Globus pallidus (tissue), 1 donor: ENCODE data around the gene DNAJA4.
"Not testable (repeated sequence)": the region's sequence is repeated elsewhere in the genome, so short reads cannot be mapped to it uniquely, and the experiment has no call there.

Source experiments
- DNase-seq: peaks from one replicate; pipeline ENCODE4 v3.0.0-alpha.2; 2015; ENCODE audit warnings: low spot score

The DNAJA4 gene

GRCh38 chr15:78244101-78244500 is 20.3 kb upstream of the DNAJA4 start:
- DNase-seq = no peak

DNA sequence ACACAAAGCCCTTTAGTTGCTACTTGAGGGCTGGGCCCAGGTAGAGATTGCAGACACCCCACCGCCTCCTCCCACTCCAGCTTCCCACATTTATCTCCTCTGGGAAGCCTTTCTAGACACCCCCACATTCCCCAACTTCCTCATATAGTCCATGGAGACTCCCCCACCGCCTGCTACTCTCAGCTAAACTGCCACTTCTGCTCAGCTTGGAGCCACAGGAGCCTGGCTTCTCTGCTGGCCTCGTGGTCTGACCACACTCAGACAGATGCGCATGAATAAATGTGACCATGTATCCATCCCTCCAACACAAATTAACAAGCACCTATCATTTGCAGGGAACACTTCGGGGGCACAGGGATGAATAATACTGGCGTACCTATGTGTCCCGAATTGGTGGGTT is 19.5 kb upstream of the DNAJA4 start:
- no peak for DNase-seq

- not testable (repeated sequence) for DNase-seq
Measured at GRCh38 chr15:78245392-78245791, 19.0 kb upstream of the DNAJA4 start.

DNA sequence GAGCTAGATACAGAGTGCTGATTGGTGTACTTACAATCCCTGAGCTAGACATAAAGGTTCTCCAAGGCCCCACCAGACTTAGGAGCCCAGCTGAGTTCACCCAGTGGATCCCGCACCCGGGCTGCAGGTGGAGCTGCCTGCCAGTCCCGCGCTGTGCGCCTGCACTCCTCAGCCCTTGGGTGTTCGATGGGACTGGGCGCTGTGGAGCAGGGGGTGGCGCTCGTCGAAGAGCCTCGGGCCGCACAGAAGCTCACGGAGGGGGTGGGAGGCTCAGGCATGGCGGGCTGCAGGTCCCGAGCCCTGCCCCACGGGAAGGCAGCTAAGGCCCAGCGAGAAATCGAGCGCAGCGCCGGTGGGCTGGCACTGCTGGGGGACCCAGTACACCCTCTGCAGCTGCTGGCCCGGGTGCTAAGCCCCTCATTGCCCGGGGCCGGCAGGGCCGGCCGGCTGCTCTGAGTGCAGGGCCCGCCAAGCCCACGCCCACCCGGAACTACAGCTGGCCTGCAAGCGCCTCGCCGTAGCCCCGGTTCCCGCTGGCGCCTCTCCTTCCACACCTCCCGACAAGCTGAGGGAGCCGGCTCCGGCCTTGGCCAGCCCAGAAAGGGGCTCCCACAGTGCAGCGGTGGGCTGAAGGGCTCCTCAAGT is 18.3 kb upstream of the DNAJA4 start:
- DNase-seq = not testable (repeated sequence)

- DNase-seq = no peak
Measured at GRCh38 chr15:78247911-78248310, 16.5 kb upstream of the DNAJA4 start.

DNA sequence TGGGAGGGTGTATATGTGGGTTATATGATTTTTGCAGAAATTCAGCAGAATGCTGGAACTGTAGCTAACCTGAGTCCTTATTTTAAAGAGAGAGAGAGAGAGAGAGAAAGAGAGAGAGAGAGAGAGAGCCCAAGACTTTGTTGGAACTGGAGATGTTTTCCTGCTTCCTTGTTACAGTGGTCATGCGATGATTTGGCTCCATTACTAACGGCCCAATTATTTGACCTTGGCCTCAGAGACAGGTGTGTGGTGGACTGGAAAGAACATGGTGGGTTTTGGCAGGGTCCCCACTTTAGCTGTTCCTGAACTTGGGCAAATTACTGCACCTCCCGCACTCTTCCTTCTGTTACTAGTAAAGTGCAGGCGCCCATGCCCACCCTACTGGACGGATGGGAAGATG is 15.2 kb upstream of the DNAJA4 start:
- DNase-seq = no peak

DNA sequence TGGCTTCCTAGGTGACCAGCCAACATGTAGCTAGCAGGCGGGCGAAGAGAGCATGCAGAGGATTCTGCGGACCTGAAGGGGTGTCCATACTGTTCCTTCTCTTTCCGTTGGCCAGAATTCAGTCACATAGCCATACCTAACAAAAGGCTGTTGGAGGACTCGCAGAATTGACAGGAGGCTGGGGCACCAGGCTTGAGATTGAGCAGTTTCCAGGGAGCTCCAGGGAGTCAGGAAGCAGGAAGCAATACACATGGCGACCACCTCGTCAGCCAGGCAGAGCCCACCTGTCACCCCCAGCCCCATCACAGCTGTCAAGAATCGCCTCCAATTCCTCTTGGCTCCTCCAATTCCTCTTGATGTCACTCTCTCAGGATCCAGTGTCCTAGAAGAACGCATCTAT is 13.2 kb upstream of the DNAJA4 start:
- no peak for DNase-seq

DNA sequence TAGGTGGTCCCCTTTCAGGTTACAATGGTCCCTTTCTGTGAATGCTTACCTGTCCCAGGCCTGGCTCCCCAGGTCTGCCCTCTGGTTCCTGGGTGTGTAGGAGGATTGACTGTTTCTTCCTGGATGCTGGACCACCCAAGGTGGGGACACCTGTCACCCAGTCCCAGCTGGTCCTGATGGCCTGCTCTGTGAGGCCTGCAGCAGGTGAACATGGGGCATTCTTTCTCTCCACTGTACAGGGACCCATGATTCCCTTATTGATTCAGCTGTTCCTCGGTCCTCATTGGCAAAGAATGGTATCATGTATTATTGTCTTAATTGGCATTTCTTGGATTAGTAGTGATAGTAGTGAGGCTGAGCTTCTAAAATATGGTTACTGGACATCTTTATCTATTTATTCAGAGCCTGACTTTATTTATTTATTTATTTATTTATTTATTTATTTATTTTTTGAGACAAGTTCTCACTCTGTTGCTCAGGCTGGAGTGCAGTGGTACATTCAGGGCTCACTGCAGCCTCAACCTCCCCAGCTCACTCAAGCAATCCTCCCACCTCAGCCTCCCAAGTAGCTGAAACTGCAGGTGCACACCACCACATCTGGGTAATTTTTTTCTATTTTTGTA is 8.8 kb upstream of the DNAJA4 start:
- no peak for DNase-seq

DNA sequence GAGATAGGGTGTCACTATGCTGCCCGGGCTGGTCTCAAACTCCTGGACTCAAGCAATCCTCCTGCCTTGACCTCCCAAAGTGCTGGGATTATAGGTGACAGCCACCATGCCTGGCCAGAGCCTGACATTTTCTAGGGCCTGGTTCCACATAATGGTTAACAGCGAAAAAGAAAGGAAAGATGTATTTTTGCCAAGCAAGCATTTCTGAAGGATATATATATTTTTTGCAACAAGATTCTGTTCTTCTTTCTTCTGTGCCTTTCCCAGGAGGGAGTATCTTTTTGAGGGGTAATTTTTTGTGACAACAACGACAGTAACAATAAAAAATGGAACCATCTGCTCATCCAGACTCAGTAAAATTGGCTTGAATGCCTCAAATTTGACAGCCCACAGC is 8.3 kb upstream of the DNAJA4 start:
- no peak for DNase-seq

GRCh38 chr15:78257681-78258080 is 6.7 kb upstream of the DNAJA4 start:
- peak; percentile 85 for DNase-seq

- DNase-seq = no peak
Measured at GRCh38 chr15:78259232-78259631, 5.1 kb upstream of the DNAJA4 start.

DNA sequence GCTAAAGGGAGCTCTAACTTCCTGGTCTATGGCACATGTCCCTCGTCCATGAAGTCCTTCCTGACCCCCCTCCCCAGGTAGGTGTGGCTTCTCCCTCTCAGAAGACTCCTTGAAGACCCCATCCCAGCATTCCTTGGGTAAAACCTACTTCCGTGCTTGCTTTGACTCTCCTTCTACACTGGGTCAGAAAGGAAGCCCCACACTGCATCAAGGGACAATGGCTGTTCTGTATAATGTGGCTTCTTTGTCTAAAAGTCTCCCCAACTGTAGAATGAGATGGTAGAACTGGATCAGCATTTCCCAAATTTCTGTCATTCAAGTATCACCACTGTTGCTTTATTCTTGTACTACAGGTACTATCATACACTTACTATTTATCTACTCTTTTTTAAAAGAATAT is 3.9 kb upstream of the DNAJA4 start:
- DNase-seq = peak; percentile 59

DNA sequence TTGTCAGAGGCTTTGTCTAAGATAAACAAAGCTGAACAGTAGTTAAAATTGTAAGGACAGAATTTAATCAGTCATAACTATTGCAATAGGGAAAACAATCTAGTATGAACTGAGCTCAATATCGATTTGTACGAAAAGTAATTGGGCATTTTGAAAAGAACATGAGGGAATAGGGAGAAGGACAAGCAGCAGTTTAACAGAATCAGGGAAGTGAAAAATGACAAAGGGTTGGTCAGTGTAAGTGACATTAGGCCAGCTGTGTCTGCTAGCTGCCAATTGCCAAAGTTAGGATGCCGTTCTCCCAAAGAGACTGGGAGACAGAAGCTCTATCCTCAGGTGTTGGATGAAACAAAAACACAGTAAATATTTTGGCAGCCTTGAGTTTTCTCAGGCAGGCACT is 3.3 kb upstream of the DNAJA4 start:
- no peak for DNase-seq

- DNase-seq = no peak
Measured at GRCh38 chr15:78263351-78263781, 996 bp upstream of the DNAJA4 start.

DNA sequence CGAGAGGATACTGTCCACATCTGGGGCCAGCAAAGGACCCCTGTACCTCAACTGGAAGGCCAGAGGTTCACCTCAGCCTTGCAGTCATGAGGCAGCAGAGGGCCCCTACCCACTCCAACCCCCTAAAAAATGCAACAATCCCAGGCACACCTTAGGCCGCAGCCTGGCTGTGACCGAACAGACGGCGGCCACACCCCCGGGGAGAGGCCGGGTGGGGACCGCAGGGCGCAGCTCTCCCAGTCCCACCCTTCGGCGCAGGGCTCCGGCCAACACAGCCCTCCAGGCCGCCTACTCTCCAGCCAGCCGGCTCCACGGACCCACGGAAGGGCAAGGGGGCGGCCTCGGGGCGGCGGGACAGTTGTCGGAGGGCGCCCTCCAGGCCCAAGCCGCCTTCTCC is 457 bp upstream of the DNAJA4 start:
- DNase-seq = no peak

GRCh38 chr15:78265137-78265460 is 737 bp downstream of the DNAJA4 start:
- no peak for DNase-seq

- no peak for DNase-seq
Measured at GRCh38 chr15:78265752-78266224, 1.4 kb downstream of the DNAJA4 start.

DNA sequence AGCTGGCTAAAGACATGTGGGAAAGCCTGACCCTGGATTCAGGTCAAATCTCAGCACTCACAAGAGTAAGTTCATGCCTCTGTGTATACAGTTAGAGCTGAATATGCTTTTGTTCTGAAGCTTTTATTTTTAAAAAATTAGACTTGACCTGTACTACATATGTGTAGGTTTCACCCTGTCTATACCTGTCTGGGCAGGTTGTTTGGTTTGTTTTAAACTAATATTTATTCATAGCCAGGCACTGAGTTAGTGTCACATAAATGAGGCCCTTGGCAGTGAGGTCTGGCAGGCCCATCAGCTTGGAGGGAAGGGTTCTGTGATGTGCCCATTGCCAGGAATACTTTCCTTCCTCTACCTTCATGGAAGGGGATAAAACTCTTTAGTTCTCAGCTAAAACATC is 1.9 kb downstream of the DNAJA4 start:
- no peak for DNase-seq

DNA sequence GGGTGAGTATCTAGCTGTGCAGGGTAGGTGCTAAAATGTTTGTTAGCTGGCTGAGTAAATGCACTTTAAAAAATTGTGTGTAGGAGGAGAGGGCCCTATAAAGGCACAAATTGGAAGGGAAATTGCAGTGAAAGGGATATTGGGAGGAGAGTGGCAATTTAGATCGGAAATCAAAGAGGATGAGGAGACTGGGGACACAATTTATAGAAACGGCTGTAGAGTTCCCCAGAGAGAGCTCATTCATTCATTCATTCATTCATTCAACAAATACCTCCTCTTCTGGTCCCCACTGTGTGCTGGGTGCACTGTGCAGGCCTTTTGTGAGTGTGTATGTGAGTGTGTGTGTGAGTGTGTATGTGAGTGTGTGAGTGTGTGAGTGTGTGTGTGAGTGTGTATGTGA is 2.4 kb downstream of the DNAJA4 start:
- no peak for DNase-seq

- DNase-seq = no peak
Measured at GRCh38 chr15:78272316-78272715, 8.0 kb downstream of the DNAJA4 start.

- no peak for DNase-seq
Measured at GRCh38 chr15:78272776-78273175, 8.4 kb downstream of the DNAJA4 start.

DNA sequence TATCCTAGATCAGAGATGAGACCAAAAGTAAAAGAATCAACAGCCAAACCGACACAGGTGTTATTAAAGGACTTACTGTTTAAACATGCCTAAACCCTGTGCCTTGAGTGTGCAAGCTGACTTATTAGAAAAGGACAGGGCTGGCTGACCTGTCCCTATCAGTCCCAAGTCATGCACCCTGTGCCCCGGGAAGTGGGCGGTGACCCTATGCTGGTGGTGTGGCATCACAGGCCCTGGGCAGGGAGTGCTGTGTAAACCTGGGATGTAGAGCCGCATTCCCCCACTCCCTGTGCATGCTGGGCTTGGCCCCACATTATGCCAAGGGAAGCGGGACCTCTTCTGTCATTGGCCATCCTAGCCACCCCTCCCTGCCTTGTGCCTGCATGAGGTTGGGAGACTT is 10.6 kb downstream of the DNAJA4 start:
- no peak for DNase-seq

DNA sequence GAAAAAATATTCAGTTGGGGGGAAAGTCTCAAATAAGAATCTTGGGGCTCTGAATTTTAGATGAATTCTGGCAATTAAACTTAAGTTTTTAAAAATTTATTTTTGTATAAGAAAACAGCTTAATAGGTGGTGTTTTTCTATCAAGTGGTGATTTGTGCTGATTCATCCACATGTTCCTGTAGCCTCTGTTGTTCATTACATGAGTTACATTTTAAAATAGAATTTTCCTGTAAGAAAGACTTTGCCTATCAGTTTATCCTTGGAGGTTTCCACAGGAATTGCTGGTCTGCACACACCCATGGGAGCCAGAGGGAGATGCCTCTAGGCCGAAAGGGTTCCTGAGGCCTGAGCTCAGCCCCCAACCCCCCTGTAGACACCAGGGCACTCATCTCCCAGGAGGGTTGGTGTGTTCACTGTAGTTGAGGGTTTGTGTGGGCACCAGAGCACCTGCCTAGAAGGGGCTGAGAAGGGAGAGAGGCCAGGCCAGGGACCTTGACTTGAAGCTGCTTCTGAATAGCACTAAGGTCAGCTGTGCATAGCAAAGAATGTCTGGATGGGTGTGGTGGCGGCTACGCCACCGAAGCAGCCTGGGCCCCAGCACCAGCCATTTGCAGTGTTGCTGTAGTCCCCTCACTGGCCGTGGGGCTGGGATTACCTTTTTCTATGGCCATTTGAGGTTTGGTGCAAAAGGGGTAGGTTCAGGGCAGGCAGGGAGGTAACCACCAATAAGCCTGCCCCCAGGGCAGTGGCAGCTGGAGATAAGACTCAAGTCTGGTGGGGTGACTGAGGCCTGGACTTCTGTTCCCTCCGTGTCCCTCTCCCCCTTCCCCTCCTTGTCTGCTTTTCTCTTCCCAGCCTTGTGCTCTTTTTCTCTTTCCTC is 11.9 kb downstream of the DNAJA4 start:
- DNase-seq = no peak
